ENCODE results near the gene GRXCR2. TPM values are rescaled to one million over a fixed set of nuclear protein-coding genes. Genes with fewer than 3 reads are reported as not detected.
"Not testable (repeated sequence)": the region's sequence is repeated elsewhere in the genome, so short reads cannot be mapped to it uniquely, and the experiment has no call there.

Gene GRXCR2
- total RNA-seq, 1 experiment from 2014 or later: not detected

DNA sequence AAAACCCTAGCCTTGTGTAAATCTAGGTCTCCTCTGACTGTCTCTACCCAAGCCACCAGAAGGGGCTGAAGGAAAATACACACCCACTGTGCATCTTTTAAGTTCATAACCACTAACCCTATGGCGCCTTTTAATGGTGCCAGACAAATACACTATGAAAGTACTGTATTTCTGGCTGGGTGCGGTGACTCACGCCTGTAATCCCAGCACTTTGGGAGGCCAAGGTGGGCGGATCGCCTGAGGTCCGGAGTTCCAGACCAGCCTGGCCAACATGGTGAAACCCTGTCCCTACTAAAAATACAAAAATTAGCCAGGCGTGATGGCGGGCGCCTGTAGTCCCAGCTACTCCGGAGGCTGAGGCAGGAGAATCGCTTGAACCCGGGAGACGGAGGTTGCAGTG lies 36.6 kb downstream of the GRXCR2 start:
- not testable (repeated sequence) for DNase-seq (ENCODE audit: low read depth)

DNA sequence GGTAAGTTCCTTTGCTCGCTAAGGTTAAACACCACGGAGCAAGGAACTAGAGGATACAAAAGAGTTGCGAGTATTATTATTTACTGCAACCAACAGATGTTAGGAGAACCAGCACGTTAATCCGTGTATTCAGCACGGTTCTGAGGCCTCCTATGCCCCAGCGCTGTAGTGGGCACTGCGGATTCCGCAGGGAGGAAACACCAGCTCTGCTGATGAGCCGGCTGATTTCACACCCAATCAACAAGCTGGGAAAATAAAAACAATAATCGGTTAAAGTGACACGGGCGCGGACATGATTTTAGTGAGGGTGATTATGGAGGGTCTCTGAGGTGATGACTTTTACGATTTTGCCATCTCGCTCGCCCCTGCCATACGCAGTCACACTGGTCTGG lies 37.0 kb downstream of the GRXCR2 start:
- DNase-seq (ENCODE audit: low read depth): no peak

DNA sequence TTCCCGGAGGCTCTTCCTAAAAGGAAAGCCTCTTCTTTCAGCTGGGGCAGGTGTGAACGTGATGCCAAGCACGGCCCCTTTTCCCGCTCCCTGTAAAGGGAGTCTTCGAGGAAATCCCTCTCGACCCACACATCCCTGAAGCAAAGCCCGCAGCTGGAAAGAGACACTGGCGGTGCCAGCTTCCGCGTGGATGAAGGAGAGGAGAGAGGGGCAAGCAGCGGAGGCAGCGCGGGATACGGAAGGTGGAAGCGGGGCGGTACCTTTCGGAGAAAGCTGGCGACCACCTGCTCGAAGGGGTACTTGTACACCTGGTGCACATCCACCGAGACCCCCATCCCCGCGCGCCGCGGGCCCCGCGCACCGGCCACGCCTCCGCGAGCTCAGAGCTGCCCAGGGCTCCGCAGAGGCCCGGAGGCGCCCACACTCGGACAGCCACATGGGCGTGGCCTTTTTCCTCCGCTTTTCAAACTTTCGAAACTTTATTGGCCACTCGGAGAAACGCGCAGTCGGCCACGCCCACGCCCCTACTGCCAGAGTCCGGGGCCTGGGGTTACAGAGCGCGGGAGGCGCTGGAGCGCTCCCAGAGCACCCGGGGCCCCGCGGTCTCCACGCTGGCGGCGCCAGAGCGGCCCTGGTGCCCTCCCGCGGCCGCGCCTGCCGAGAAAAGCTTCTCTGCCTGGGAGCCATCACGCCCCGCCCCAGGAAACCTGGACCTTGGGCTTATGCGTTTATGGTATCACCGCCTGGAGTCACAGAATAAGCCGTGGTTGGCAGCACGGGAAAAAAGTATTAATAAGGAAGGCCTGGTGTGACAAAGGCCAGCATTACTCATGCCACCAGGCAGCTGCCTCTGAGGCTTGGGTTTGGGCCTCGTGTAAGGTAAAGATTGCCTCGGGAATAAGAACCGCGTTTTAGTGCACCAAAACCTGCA lies 37.6 kb downstream of the GRXCR2 start, which contains the start of gene PRELID2:
Gene PRELID2, minus strand, starts transcription at position 426 of the 931 bp plus-strand sequence. Its CDS starts 91 bp downstream, at position 335.
- peak; percentile 91 for DNase-seq (ENCODE audit: low read depth)

DNA sequence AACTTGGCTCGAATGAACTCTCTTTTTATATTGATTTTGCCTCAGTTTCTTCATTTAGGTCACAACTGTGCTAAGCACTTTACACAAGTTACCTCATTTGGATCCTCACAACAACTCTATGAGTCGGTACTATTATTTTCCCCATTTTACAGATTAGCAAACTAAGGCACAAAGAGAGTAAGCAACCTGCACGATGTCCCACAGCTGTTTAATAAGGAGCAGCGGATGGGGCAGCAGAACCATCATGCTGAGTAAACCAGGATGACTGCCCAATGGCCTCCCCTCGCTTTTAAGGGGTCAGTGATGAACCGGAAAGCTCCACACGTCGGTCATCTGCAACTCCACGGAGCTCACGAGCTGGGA lies 38.3 kb downstream of the GRXCR2 start:
- no peak for DNase-seq (ENCODE audit: low read depth)

DNA sequence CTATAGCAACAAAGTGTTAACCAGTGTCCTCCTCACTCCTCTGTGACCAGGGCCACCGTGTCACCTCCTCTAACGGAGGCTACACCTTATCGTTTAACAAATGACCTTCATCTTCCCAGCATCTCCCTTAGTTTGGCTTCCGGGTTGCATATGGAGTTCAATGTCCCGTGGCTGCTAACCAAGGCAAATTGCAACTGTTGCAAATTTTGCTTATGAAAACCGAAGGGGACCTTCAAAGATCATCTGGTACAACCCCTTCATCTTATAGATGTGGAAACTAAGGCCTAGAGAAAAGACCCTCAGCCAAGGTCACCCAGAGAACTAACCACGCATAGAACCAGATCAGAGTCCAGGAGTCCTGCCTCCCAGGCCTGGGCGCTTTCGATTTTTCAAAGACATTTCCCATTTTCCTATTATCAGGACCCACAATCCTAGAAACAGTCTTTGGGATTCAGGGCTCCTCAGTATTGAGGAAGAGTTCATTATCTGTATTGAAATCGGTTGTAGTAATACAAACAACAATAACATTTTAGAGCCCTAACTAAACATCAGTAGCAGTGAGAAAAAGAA lies 39.1 kb downstream of the GRXCR2 start:
- DNase-seq (ENCODE audit: low read depth): no peak

DNA sequence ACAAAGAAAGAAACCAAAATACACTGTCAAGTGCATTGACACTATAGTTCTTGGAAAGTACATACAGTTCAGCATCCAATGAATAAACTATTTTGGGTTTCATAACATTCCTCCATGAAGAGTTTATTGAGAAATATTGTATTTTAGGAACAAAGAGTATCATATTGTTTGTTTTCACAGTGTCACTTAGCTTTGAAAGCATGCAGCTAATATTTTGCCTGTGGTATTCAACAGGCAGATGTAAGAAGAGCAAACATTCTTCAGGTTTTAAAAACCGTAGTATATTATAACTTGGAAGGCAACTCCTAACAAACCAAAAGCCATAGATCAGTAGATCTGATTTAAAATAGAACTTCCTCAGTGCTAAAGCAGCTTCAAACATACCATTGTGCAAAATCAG lies 42.2 kb downstream of the GRXCR2 start:
- DNase-seq (ENCODE audit: low read depth): no peak

DNA sequence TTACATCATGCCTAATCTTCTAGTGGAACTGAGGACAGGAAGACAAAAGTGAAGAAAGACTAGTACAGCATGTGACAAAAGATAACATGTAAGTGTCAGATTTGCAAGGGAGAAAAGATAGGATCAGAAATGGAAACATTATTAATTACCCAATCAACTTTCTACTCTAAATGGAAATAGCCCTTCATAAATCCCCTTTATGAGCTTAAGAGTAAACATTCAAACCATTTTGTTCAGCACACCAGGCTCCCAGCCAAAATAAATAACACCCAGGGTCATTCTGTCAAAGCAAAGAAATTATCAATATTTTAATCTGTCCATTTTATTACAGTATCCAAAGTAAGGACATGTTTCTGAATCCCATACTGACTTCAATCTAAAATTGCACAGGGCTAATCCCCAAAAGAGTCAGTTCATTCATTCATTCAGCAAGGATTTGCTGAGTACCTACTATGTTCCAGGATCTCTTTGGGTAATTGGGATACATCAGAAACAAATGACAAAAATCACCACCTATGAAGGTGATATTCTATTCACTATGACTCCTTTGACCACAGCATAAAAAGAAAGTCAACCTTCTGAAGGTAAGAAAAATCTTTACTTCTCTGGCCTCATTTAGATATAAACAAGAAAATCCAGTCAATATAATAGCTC lies 43.0 kb downstream of the GRXCR2 start:
- DNase-seq (ENCODE audit: low read depth): no peak

DNA sequence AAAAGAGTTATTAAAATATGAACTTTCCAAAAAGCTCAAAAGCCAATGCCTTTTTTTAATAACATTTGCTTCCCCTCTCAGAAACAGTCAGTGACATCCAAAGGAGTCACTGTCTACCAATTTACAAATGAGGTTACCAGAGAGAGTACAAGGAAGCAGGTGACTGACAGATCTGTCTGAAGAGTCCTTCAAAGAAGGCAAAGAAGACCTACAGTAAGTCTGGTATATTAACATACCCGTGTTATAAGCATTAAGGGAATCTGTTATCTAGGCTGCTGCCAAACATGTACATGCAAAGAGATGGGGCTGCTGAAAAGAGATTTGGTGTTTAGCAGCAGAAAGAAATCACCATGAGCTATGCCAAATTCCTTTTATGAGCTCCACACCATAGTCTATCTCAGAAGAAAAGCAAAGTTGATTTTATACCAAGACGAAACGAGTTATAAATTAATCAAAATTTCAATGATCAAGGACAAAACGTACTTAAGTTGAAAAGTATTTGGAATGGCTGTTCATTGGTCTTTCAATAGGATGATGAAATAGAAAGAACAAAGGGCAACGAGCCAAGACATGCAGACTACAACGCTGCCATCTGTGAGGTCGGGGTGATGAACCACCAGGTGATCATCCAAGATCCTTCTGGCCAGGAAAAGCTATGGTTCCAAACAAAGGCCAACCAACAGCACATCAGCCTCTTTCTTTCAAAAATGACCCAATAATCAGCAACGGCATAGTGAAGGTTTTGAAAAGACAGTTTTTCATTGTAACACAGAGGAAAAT lies 45.7 kb downstream of the GRXCR2 start:
- DNase-seq (ENCODE audit: low read depth): no peak

DNA sequence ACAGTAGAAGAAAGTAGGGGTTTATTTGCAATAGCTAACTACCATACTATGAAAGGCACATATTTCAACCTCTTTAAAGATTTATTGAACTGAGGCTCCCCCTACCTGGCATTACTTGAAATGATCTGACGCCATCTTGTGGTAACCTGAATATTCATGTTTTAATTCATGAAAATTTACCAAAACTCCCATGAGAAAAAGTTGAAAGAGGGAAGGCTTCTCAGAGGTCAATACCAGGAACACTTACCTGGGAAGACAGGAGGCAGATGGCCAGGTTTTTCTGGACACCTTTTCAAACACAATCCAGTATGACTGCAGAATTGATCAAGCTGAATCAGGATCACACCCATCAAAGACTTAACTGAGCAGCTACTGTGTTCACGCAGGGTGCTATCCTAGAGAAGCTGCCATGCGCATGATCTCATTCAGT lies 47.0 kb downstream of the GRXCR2 start:
- DNase-seq (ENCODE audit: low read depth): peak; percentile 44

DNA sequence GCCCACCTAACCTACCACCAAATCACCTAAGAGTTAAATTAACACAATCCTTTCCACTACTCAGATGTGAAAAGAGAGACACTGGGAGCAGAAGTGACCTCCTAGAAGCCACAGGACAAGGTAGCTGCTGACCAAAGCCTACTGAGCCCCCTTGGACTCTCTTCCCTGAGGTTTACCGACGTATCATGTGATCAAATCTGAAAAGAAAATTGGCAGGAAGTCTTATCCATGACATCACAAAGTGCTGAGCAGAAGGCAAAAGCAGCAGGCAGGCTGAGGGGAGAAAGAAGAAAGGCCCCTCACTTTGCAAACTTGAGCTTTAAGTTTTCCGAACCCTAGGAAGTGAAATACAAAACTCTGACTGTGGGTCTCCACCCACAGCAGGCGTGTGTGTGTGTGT lies 48.8 kb downstream of the GRXCR2 start:
- no peak for DNase-seq (ENCODE audit: low read depth)

DNA sequence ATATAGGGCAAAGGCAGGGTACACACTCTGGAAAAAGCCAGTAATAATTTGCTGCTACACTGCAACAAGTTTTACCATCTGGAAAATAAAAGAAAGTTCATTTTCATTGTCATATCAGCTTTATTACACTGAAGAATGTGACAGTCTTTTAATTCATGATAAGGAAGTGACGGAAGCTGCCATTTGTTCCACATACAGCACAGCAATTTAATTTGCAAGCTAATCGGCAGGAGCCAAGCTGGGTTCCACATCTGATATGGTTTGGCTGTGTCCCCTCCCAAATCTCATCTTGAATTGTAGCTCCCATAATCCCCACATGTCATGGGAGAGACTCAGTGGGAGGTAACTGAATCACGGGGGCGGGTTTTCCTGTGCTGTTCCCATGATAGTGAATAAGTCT lies 54.2 kb downstream of the GRXCR2 start:
- no peak for DNase-seq (ENCODE audit: low read depth)

DNA sequence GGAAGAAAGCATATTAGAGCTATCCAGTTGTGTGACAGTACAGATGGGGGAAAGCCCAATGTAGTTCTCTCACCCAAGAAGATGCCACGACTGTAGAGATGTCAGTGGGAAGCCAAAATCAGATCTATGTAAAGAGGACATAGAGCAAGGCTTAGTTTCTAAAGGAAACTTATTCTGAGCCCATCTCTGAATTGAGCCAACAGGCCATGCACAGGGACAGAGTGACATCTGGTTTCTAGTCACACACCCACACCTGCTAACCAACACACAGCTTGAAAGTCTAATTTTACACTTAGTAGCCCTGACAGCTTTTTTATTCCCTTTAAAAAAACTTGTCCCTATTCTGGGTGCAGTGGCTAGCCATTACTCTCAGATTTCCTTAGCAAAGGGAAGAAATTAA lies 59.9 kb downstream of the GRXCR2 start:
- no peak for DNase-seq (ENCODE audit: low read depth)

DNA sequence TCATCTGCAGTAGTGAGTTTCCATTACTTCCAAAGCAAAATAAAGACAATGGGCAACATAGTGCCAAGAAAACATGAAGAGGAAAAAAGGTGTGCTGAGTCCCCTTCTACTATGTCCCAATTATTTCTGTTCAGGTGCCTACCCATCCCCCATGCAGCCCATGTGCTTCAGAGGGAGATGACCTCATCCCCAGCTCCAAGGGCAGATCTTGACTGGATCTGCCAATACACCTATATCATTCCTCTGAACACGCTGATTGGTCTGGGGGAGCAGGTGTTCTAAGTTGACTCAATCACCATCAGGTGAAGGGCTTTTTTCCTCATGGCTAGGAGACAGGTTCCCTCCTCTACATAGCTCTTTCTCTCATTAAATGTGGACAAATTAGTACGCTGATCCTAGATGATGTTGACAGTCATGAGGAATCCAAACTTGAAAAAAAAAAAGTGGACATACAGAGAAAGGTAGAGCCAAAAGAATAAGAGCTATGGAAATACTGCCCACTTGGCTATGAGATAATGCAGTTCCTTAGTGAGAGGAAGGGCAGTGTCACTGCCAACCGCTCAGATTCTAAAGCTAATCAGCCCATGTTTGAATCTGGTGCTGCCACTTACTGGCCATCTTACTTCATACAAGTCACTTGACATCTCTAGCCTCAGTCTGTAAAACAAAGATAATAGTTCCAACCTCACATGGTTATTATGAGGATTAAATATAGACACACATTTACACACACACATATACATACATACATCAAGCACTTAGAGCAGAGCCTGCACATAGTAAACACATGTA lies 60.8 kb downstream of the GRXCR2 start:
- DNase-seq (ENCODE audit: low read depth): peak; percentile 59

Other genes starting within 250 kb of the GRXCR2 start
- gene PRELID2, start 37.7 kb downstream of the GRXCR2 start, total RNA-seq (2014; rRNA removed; shearing (Covaris generic)): 7.6 and 13.9 TPM in 2 replicates
- gene SH3RF2, start 63.6 kb upstream of the GRXCR2 start, total RNA-seq (2014; rRNA removed; shearing (Covaris generic)): 16.0 and 18.9 TPM in 2 replicates
- gene PLAC8L1, start 232.6 kb upstream of the GRXCR2 start, total RNA-seq (2014; rRNA removed; shearing (Covaris generic)): not detected in 2 replicates